Measurements from ENCODE around the gene DGLUCY.

Gene DGLUCY

GRCh38 chr14:91108941-91109611 lies 4.8 kb upstream of the DGLUCY start:
- TF ChIP-seq CTCF (IDR thresholded peaks at IDR 0.05; ENCODE audit: borderline replicate concordance, insufficient read depth, low read depth, low read length), result no peak
- no peak overlapping the region for H3K4me3 ChIP-seq (ENCODE audit: low read depth, low read length)

GRCh38 chr14:91111443-91111842 lies 2.4 kb upstream of the DGLUCY start:
- no peak for TF ChIP-seq CTCF (IDR thresholded peaks at IDR 0.05; ENCODE audit: borderline replicate concordance, insufficient read depth, low read depth, low read length)
- no peak overlapping the region for H3K4me3 ChIP-seq (ENCODE audit: low read depth, low read length)

- no peak overlapping the region for H3K4me3 ChIP-seq (ENCODE audit: low read depth, low read length)
- TF ChIP-seq CTCF (IDR thresholded peaks at IDR 0.05; ENCODE audit: borderline replicate concordance, insufficient read depth, low read depth, low read length), result no peak
Measured at GRCh38 chr14:91112194-91112593, 1.7 kb upstream of the DGLUCY start.

GRCh38 chr14:91114079-91115065 lies 499 bp downstream of the DGLUCY start:
- no peak for TF ChIP-seq CTCF (IDR thresholded peaks at IDR 0.05; ENCODE audit: borderline replicate concordance, insufficient read depth, low read depth, low read length)
- peak overlapping the region; percentile 76 for H3K4me3 ChIP-seq (ENCODE audit: low read depth, low read length)

GRCh38 chr14:91115986-91116770 lies 2.3 kb downstream of the DGLUCY start:
- TF ChIP-seq CTCF (IDR thresholded peaks at IDR 0.05; ENCODE audit: borderline replicate concordance, insufficient read depth, low read depth, low read length), result no peak
- peak overlapping the region; percentile 76 for H3K4me3 ChIP-seq (ENCODE audit: low read depth, low read length)

- no peak for TF ChIP-seq CTCF (IDR thresholded peaks at IDR 0.05; ENCODE audit: borderline replicate concordance, insufficient read depth, low read depth, low read length)
- H3K4me3 ChIP-seq (ENCODE audit: low read depth, low read length), result no peak overlapping the region
Measured at GRCh38 chr14:91116913-91117588, 3.2 kb downstream of the DGLUCY start.

Data from GM12875 (cell line).